K562 (cell line): ENCODE data around the gene GNA15. TPM values are rescaled to one million over a fixed set of nuclear protein-coding genes. Genes with fewer than 3 reads are reported as not detected.

ENCODE experiments used
- CBX3 ChIP-seq, 2 experiments: IDR thresholded peaks; 1 replicate in 1 of 2; 2 replicates in 1 of 2; pipeline ENCODE4 v1.6.1; 2012; ENCODE audit warnings: inconsistent platforms in 2 of 2, low read length in 2 of 2, borderline replicate concordance in 1 of 2, control low read depth in 1 of 2
- CC2D1A ChIP-seq: fragments of 450-650 bp; IDR thresholded peaks from 2 replicates; pipeline ENCODE4 v1.6.1; 2017; ENCODE audit warnings: mild to moderate bottlenecking
- FOXJ3 ChIP-seq: sonication (generic); formaldehyde crosslinking; IDR thresholded peaks from 2 replicates; pipeline ENCODE4 v1.4.0; 2020; ENCODE audit warnings: mild to moderate bottlenecking, missing genetic modification reagents
- HLTF ChIP-seq: fragments of 450-650 bp; IDR thresholded peaks from 2 replicates; pipeline ENCODE4 v1.6.1; 2016
- KDM2B ChIP-seq: fragments of 250-450 bp; sonication (Bioruptor Pico); IDR thresholded peaks from 2 replicates; pipeline ENCODE4 v1.8.0; 2021; ENCODE audit warnings: mild to moderate bottlenecking, moderate library complexity
- RBM25 ChIP-seq: fragments of 200-400 bp; formaldehyde crosslinking; IDR thresholded peaks from 2 replicates; pipeline ENCODE4 v1.6.1; 2018; ENCODE audit warnings: low read length, low read depth, moderate library complexity; ENCODE audit not compliant: severe bottlenecking
- ZFP1 ChIP-seq: fragments of 450-650 bp; formaldehyde crosslinking; IDR thresholded peaks from 2 replicates; pipeline ENCODE4 v1.4.0; 2020; ENCODE audit warnings: mild to moderate bottlenecking, mixed read lengths
- ZNF589 ChIP-seq: fragments of 200-800 bp; sonication (Bioruptor generic); IDR thresholded peaks from 2 replicates; pipeline ENCODE4 v1.6.1; 2016; ENCODE audit warnings: low read depth, missing genetic modification characterization, missing compliant biosample characterization
- polyA plus RNA-seq, 8 experiments: library from polyadenylated mRNA; depleted of rRNA in 4 of 8; stranded (reverse) in 5 of 8; unstranded in 3 of 8; fragments of >200 nt; fragmentation: Nextera tagmentation in 2 of 8; fragmentation: Illumina TruSeq in 1 of 8; extraction: Ambion mirVana in 2 of 8; extraction: Trizol in 1 of 8; gene quantifications; 2 replicates each; pipeline versions ENCODE4 v1.2.1 to v1.2.3, GENCODE V29; 2011 to 2014; ENCODE audit warnings: inconsistent platforms in 1 of 8, missing spikeins in 1 of 8
- total RNA-seq, 7 experiments: library from RNA; depleted of rRNA in 6 of 7; stranded (reverse); fragments of >200 nt in 6 of 7; fragmentation: Illumina TruSeq in 2 of 7; extraction: Trizol in 2 of 7; gene quantifications; 2 replicates each; pipeline versions ENCODE4 v1.2.1 to v1.2.3, GENCODE V29; 2011 to 2021; ENCODE audit warnings: low replicate concordance in 1 of 7
- TF ChIP-seq, protein P1 (sequence below): fragments of 250-450 bp; sonication (Bioruptor Pico); IDR thresholded peaks from 2 replicates; pipeline ENCODE4 v1.8.0; 2022; ENCODE audit warnings: inconsistent platforms, mild to moderate bottlenecking, moderate library complexity, borderline replicate concordance
- TF ChIP-seq, protein P2 (sequence below): fragments of 450-650 bp; IDR thresholded peaks from 2 replicates; pipeline ENCODE4 v1.6.1; 2018; ENCODE audit not compliant: partially characterized antibody

Gene GNA15
- total and polyA plus RNA-seq, 9 of the 15 experiments (the other 6 are each of a cell fraction or from before 2014, with no cell fraction given) = 0.03 to 0.24 (median 0.11) TPM; not detected in 1

- TF ChIP-seq, protein P1, sequence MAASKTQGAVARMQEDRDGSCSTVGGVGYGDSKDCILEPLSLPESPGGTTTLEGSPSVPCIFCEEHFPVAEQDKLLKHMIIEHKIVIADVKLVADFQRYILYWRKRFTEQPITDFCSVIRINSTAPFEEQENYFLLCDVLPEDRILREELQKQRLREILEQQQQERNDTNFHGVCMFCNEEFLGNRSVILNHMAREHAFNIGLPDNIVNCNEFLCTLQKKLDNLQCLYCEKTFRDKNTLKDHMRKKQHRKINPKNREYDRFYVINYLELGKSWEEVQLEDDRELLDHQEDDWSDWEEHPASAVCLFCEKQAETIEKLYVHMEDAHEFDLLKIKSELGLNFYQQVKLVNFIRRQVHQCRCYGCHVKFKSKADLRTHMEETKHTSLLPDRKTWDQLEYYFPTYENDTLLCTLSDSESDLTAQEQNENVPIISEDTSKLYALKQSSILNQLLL (CRISPR knock-in tag) = no peak
- TF ChIP-seq FOXJ3 (CRISPR knock-in tag) (no peak), ZNF589 (CRISPR knock-in tag) (no peak), HLTF (0 out of 2 replicates have a peak, but pooled peaks have one; percentile 38), CBX3 (IDR thresholded peaks at IDR 0.05; ENCODE audit: borderline replicate concordance in 1 of 2, low read length in 2 of 2) (peak in 1 of 2 experiments; percentile 81; a peak in 1 of 3 replicates), KDM2B (CRISPR knock-in tag) (no peak), CC2D1A (peak; percentile 63), RBM25 (peak; percentile 84), ZFP1 (CRISPR knock-in tag) (no peak)
- TF ChIP-seq, protein P2, sequence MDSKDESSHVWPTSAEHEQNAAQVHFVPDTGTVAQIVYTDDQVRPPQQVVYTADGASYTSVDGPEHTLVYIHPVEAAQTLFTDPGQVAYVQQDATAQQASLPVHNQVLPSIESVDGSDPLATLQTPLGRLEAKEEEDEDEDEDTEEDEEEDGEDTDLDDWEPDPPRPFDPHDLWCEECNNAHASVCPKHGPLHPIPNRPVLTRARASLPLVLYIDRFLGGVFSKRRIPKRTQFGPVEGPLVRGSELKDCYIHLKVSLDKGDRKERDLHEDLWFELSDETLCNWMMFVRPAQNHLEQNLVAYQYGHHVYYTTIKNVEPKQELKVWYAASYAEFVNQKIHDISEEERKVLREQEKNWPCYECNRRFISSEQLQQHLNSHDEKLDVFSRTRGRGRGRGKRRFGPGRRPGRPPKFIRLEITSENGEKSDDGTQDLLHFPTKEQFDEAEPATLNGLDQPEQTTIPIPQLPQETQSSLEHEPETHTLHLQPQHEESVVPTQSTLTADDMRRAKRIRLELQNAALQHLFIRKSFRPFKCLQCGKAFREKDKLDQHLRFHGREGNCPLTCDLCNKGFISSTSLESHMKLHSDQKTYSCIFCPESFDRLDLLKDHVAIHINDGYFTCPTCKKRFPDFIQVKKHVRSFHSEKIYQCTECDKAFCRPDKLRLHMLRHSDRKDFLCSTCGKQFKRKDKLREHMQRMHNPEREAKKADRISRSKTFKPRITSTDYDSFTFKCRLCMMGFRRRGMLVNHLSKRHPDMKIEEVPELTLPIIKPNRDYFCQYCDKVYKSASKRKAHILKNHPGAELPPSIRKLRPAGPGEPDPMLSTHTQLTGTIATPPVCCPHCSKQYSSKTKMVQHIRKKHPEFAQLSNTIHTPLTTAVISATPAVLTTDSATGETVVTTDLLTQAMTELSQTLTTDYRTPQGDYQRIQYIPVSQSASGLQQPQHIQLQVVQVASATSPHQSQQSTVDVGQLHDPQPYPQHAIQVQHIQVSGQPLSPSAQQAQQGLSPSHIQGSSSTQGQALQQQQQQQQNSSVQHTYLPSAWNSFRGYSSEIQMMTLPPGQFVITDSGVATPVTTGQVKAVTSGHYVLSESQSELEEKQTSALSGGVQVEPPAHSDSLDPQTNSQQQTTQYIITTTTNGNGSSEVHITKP = no peak
- TF ChIP-seq, all 486 proteins: peak for 44
Measured at GRCh38 chr19:3146677-3147100, 10.9 kb downstream of the GNA15 start (continued).
